Measurements from ENCODE around the gene ACACA.

GRCh38 chr17:37406635-37407461, at the start of gene ACACA, which contains the start of gene TADA2A:
- TF ChIP-seq FOXK2 (IDR thresholded peaks at IDR 0.05), result no peak
- TF ChIP-seq SP1 (IDR thresholded peaks at IDR 0.05), result no peak
- no peak for TF ChIP-seq BHLHE40 (IDR thresholded peaks at IDR 0.05; ENCODE audit: borderline replicate concordance)
- TF ChIP-seq PKNOX1 (IDR thresholded peaks at IDR 0.05), result no peak
- TF ChIP-seq ELF4 (IDR thresholded peaks at IDR 0.05), result no peak
- TF ChIP-seq FOXM1 (IDR thresholded peaks at IDR 0.05; ENCODE audit: borderline replicate concordance), result no peak
- TF ChIP-seq FOXA1 (IDR thresholded peaks at IDR 0.05), result no peak
- no peak for TF ChIP-seq ZNF384 (IDR thresholded peaks at IDR 0.05)
- TF ChIP-seq L3MBTL2 (conservative IDR thresholded peaks at IDR 0.05), result peak; percentile 71

All from HEK293T (cell line).